HG03175 (cell line): ENCODE results near the gene BANK1.

Experiments used
- ATAC-seq: cut with Tn5 transposase; IDR thresholded peaks from one replicate; pipeline ENCODE4 v1.9.1; 2021; ENCODE audit warnings: mild to moderate bottlenecking, moderate library complexity; ENCODE audit not compliant: unreplicated experiment

BANK1 gene

DNA sequence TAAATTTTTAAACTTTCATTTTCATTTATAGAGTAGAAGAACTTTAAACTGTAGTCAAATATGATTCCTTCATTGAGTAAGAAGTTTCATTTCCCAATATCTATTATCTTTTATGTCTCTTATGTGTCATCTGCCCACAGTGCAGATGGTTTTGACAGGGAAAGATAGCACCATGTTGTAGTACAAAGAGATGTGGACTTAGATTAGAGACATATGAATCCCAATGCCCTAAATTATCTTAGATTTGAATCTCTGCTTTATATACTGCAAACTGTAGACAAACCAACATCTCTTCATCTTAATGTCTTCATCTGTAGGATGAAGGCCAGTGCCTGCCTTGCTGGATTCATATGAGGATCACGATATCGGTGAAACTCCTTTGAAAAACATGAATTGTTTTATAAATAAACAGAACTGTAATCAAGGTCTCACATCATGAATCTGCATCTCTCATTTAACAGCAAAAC lies 217.5 kb downstream of the BANK1 start:
- ATAC-seq, result peak; percentile 88

DNA sequence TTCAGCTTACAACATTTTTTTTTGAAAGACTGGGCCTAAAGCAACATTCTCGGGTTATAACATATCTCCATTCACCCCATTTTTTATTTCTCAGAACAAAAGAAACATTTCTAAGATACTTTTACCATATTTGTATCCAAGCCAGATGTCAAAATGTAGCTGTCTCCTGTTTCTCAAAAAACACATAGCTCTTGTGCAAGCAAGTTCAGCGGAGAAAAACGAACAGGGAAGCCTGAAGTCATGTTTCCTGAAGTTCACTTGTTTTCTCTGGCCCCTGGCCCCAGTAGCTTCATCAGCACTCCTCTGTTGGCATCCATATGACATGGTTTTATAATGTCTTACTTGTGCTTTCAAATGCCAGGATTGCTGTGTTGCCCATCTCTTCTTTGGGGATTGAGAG lies 218.2 kb downstream of the BANK1 start:
- no peak for ATAC-seq

DNA sequence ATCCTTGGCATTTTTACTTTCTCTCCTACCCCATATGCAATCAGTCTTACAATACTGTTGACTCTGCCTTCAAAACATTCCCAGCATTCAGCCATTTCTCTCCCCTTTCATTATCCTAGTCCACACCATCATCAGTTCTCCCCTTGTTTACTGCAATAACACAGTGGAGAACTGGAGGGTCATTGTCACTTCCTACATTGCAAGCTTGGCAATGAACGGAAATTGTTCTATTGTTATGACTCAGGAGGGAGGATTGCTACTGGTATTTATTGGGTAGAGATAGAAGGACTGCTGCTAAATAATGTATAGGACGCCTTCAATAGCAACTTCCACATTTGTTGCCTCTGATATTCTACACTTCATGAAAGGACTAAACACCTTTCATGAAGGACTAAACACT lies 231.8 kb downstream of the BANK1 start:
- ATAC-seq, result no peak

DNA sequence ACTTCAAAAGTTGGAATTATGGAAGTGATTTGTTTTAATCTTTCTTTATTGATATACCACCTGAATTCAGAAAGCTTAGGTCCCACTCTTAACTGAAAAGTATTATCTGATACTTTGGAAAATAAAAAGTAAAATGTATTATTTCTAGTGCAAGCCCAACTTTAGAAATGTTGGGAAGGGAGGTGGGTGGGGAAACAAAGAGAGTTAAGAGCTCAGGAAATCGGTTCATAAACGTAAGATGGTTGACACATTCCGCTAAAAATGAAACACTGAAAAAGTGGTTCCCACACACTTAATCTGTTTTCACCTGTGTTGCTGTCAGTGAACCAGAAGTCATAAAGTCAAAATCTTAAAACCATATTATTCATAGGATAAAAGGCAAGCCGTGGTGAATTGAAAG lies 237.4 kb downstream of the BANK1 start:
- no peak for ATAC-seq

DNA sequence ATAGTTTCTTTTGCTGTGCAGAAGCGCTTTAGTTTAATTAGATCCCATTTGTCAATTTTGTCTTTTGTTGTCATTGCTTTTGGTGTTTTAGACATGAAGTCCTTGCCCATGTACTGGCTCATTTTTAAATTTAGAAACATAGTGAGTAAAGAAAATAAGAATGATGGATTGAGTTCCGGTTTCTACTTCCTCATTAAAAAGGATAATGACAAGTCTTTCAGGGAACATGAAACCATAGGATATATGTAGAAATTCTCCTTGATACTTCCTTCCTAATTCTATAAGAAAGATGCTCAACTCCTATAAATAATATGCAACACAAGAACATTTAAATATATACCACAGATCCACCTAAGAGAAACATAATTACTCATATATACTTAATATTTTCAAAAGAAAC lies 240.9 kb downstream of the BANK1 start:
- no peak for ATAC-seq

DNA sequence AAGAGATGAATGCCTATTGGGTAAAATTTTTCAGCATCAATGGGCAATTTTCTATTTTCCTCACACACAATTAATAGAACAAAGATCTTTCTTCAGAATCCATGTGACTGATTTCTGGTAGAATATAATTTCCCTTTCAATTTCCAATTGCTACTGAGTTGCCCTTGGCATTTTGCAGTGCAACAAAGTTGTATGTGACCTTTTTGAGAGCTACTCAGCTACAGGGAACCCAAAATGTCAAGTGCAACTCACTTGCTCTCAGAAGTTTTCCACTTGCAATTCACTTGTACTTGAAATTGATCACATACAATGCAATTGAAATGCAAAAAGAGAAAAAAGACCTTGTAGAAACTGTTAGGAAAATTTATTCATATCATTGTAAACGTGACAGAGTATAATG lies 245.5 kb downstream of the BANK1 start:
- ATAC-seq, result no peak

DNA sequence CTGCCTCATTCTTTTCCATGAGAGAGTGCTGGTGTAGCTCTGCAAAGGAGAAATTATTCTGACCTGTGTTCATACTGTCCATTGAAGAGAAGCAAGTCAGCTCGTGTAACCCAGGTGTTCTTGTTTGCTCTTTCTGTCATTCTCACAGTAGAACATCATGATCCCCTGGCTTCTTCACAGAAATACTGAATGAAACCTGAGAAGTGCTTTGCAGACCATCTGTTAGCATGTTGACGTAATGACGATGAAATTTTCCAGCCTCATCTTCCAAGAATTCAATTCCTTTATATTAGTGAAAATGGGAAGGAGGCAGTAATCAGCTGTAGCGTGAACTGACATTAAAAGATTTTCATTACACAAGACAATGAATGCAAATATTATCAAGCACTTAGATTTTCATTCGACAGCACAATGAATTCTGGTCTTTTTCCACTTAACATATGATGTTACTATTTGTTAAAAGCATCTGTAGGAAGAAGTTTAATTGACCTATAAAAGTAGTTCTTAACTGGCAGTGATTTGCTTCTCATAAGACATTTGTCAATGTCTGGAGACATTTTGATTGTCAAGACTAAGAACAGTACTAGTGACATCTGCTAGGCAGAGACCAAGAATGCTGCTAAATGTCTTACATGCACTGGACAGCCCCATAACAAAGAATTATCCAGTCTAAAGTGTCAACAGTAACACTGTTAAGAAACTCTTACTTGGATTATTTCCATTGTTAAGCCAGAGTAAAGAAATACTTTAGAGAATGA lies 246.3 kb downstream of the BANK1 start:
- no peak for ATAC-seq

DNA sequence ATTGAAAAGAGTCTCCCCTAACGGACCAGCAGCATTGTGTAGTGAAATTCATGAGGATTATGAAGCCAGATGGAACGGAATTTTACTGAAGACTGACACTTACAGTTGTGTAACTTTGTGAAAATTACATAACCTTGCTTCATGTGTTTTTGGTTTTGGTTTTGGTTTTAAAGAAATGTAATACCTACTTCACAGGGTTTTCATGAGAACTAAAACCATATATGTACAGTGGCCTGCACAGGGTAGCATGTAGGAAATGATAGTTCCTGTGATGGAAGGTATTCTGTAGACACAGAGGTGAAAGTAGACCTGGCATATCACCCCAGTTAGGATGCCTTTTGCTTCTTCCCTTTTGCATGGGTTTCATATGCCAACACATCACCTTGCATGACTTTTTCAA lies 247.0 kb downstream of the BANK1 start:
- peak; percentile 49 for ATAC-seq

DNA sequence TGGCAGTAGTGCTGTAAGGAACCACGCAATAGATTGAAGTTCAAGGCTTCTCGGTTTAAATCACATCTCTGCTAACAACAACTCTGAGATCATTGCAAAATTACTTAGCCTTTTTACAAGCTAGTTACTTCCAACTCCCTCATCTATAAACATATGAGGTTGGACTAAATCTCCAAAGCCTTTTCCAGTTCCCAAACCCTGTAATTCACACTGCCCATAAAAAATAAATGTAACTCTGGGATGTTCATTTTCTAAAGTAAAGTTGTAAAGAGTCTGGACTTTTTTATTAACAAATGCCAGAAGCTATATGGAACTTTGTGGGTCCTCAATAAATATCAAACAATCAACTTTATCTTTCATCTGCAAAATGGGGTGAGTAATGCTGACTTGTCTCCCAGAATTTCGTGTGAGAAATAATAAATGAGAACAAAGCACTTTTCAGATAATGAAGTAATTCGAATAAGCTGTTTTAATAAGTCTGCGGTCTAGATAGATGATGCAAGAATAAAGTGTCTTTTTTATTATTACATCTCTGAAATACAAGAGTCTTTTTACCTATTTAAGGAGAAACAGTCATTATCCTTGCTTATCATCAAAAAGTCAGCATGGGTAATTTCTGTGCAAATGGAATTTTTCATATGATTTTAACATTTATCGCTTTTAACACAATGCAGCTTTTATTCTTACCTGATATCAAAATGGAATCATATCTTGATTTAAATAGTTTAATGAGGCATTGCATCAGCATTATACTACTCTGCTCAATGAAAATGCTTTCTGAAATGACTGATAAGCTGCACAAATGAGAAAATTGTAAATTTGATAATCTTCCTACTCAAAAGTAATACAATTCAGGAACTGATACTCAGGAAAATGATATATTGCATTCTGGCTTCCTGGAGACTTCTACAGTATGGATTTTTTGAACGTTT lies 252.6 kb downstream of the BANK1 start:
- no peak for ATAC-seq

DNA sequence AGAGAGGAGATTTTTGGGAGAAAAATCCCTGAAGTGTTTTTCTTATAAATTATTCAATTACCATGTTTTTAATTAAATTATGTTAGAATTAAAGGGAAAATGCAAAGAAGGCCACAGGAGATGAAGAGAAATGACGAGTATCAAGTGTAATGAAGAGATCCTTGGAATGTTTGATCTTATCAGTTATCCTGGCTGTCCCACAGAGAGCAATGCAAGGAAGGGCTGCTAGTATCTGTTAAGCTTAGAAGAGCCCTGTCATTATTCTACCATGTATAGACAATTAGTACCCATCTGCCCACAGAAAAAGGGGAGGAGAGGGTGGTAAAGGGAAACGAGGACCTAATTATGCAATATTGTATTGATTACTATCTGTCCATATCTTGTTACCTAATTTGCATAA lies 257.1 kb downstream of the BANK1 start:
- no peak for ATAC-seq

DNA sequence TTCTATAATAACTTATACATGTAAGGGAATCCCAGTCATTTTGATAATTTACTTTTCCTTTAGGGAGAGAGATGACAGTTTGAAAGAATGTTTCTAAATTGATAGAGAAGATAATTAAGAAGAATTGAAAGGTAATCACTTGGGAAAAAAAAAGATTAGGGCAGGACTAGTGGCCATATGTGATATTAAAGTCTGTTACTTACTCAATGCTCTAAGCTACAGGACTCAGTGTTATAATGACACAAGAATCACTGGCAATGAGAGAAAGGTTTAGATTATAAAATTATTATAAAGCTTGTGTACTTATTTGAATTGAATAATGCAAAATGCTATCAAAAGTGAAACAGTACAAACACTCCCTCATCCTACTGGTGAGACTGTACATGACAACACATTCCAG lies 265.3 kb downstream of the BANK1 start:
- ATAC-seq, result no peak

DNA sequence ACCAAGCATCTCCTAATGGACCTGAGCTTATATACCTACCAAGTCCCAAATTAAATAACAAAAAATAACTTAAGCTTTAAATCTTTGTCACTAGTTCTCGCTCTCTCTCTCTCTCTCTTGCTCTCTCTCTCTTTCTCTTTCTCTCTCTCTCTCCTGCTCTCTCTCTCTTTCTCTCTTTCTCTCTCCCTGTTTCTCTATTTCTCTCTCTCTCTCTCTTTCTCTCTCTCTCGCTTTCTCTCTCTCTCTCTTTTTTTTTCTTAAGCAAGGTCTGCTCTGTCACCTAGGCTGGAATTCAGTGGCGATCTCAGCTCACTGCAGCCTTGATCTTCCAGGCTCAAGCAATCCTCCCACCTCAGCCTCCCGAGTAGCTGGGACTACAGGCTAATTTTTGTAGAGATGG lies 266.6 kb downstream of the BANK1 start:
- no peak for ATAC-seq

DNA sequence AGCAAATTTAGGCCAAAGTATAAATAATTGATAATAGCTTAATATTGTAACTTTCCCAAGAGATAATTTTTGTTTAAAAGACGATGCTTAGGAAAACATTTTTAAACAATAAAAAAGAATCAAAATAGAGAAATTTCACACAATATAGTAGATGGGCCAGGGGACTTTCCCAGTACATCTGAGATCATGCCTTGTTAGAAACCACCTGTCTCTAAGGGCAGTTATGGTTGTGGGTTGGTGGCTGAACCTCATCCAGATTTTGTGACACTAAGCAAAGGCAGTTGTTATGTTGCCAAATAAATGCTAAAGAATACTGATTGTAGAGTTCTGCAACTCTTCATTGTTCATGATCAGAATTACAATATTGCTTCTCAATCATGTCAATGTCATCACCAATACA lies 270.6 kb downstream of the BANK1 start:
- ATAC-seq, result no peak

DNA sequence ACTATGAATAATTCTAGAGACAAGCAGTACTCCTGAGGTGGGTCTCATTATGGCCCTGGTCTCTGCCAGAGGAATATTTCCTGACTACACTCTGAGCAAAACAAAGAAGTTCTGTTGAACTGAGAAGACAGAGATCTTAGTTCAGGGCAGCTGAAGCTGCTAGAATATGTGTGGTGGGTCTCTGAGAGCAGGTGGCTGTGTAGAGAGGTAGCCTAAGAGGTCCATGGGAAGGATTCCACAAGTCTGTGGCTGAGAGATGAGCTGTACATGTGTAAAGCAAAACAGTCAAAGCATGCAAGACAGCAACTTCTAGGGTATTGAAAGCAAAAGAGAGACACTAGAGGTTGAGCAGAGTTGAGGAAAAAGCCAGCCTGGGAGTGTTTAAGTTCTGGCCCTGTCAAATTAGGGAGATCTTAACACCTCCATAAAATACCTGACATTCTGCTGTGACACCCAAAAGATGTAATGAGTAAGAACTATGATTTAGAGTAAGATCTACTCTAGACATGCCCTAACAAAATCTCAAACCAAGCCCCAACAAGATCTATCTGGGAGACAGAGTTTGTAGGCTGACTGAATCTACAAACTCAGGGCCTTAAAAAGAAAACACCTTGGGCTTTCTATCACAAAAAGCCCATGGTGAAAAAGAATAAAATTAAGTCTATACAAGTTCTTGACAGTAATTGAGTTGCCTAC lies 274.4 kb downstream of the BANK1 start:
- no peak for ATAC-seq

DNA sequence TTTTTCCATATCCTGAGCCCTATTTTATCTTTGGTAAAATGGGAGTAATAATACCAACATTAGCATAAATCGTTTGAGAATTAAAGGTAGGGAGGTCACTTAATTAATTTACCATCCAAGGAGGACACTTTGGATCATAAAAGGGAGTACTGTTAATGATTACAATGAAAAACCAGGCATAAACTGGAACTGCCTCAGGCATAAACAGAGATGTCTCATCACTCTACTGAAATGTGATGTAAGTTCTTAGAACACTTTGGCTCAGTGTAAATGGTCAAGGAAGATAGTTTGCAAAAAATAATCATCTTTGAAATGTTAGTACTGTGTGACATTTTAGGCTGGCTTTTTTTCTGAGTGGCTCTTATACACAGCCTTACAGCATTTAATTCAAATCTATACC lies 286.1 kb downstream of the BANK1 start:
- no peak for ATAC-seq

DNA sequence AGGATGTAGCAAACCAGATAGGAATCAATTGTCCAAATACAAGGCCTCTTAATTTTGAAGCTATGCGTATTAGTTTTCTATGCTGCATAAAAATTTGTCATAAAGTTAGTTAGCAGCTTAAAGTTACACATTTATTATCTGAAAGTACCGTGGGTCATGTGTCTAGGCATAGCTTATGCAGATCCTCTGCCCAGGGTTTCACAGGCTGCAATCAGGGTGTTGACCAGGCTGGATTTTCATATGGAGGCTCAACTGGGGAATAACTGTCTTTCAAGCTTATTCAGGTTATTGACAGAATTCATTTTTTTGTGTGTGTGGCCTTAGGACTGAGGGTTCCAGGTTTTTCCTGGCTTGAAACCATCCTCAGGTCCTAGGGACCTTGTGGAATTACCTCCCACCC lies 289.7 kb downstream of the BANK1 start:
- ATAC-seq, result no peak

DNA sequence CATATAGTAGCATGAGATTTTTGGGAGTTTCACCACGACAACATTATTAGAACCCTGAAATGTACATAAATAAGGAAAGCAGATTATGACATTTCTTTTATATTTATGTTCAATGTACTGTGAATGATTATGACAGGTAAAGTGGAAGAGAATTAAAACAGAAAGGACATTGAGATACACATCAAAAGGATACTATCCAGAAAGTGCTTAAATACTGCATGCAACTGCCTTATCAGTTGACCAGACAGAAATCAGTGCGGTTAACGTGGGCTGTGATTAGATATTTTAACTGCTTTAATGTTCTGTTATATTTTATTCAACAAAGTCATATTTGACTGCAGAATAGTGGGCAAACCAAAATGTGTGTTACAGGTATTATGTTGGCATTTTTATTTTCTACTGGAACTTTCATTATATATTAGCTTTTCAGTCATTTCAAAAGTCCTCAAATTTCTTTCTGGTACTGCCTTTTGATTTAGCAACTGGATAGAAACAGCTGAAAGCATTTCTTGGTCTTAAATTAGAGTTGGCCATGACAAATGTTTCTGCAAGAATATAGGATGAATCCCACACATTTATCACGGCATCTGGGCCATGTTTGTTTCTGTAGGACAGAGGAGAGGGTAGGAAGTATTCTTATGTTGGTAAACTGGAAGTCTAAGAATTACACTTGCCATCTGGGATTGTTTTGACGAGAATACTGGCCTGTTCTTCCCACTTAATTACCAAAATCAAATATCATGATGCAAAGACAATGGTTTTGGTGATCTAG lies 299.5 kb downstream of the BANK1 start:
- no peak for ATAC-seq

DNA sequence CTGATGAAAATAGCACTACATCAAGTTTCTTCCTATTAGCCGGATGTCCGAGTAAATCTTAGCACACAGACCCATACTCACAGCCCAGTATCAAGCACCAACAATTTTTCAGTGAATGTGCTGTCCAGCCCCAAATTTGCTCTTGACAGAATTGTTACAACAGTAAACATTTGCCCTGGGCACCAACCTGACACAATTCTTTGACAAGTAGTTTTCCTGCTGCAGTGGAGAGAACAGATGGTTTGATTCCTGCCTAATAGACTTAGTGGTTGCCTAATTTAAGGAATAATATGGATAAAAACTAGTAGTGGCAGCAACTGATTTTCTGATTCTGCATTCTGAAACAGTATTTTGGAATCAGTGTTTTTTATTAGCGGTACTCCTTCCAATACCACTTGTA lies 301.1 kb downstream of the BANK1 start:
- no peak for ATAC-seq

DNA sequence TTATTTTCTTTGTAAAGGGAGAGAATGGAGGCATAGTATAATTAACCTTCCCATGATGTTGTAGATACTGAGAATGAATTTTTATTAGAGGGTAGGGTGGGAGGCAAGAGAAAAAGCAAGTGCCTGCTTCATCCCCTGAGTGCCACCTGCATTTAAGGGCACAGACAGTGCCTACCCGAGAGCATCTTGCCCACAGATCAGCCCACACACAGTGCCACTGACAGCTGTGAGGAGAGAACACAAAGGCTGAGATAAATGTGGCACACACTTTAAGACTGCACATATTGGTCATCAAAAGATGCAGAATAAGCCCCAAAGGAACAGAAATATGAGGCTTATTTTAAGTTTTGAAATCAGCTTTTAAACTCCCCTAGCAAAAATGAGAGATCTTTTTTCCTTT lies 304.0 kb downstream of the BANK1 start:
- no peak for ATAC-seq

DNA sequence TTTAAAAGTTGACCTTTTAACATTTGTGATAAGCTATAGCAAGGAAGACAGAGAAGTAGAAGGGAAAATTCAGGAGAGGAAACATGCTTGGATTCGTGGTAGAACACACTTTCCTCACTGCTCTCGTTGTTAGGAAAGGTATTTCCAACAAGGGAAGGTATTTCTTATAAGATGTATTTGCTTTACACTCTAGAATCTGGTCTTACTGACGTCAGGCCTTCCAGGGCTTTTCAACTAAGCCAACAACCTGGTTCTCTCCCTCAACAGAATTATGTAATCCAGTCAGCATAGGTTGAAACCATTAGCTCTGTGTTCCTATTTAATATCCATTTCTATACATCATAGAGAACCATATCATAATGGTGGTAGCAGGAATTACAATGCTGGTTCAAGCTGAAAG lies 312.8 kb downstream of the BANK1 start:
- ATAC-seq, result no peak

DNA sequence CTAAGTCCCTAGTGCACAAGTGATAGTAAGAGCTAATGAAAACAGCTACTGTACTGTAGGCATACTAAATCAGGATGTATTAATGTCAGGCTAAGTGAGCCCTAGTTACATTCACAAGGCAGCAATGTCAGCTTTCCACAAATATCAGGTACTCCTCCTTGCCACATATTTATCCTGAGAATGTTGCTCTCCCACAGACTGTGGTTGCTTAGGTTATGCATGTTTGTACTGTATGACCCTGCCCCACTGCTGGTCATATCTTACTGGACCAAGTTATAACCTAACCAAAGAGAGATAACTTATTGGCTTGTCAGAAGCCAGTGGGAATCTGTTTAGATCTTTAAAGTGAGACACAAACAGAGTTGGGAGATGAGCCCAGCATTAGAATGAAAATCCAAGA lies 313.7 kb downstream of the BANK1 start:
- ATAC-seq, result no peak
